SK-N-MC (cell line): ENCODE data around the gene PLA2G12B.

ENCODE experiments used
- EZH2 ChIP-seq: fragments of 200-600 bp; sonication (generic); IDR thresholded peaks from one replicate; pipeline ENCODE4 v1.6.1; 2017; ENCODE audit warnings: antibody characterized with exemption
- POLR2AphosphoS5 ChIP-seq: IDR thresholded peaks from 2 replicates; pipeline ENCODE4 v1.6.1; 2012; ENCODE audit warnings: mild to moderate bottlenecking, low read depth, low read length, borderline replicate concordance

- TF ChIP-seq POLR2AphosphoS5, result no peak
- no peak for TF ChIP-seq EZH2
Observed at GRCh38 chr10:72899545-72899944, 55.1 kb downstream of the PLA2G12B start.
